HG02885 (cell line): ENCODE data around the gene COL2A1.

Experiments used
- ATAC-seq: cut with Tn5 transposase; IDR thresholded peaks from one replicate; pipeline ENCODE4 v1.9.1; 2021; ENCODE audit warnings: mild to moderate bottlenecking; ENCODE audit not compliant: unreplicated experiment, poor library complexity

Gene COL2A1

DNA sequence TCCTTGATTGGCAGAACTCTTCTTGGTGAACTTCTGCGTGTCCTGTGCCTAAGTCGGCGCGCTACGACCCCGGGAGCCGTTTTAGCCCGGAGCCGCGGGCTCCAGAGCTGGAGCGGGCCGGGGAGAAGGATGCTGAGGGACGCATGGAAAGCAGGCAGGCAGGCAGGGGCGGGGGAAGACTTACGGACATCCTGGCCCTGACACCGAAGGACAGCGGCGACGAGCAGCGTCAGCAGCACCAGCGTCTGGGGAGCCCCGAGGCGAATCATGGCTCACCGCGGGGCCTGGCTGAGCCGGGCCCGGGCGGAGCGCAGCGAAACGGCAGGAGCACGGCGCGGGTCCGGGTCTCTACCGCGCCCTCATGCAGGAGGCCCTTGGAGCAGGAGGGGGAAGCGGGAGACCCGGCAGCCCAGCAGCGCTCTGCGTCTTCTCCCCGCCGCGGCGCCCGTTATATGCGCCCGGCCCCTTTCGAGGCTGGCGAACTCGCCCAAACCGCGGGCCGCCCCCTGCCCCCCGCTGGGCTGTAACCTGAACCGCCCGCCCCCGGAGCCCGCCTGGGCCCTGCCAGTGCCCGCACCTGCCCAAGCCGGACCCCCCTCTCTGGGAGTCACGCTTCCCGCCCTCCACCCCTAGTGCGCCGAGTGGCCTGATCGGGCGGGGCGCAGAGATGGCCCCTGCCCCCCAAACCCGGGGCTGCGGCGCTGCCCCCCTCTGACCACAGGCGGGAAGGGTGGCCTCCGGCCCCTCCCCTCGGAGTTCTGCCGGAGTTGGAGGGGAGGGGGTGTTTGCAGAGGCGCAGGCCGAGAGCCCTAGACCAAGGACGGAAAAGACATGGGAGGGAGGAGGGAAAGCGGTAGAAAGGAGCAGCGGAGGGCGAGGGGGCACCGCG is at the start of gene COL2A1:
Gene COL2A1, minus strand, starts transcription at position 424 of the 889 bp plus-strand sequence. Its CDS starts 155 bp downstream, at position 269.
- ATAC-seq, result no peak

DNA sequence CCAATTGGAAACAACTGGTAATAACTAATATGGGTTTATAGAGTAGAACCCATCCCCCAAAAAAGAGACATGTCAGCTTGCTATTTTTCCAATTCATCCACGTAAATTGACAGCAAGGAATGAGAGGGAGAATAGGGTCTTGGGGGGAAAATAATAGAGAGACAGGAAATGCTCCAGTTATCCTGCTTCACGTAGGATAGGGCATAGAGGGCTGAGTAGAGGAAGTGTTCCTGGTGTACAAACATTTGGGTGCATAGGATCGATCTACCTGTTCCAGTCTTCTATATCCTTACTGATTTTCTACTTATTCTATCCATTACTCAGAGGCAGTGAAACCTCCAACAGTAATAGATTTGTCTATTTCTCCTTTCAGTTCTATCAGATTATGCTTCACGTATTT is 49.6 kb upstream of the COL2A1 start:
- no peak for ATAC-seq

DNA sequence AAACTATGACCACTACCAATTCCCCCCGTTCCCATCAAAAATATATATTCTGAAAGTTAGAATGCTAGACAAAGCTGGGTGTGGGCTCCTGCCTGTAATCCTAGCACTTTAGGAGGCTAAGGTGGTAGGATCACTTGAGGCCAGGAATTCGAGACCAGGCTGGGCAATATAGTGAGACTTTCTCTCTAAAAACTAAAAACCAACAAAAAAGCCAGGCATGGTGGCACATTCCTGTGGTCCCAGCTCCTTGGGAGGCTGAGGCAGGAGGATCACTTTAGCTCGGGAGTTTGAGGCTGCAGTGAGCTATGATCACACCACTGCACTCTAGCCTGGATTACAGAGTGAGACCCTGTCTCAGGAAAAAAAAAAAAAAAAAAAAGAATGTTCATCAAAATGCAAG is 48.8 kb upstream of the COL2A1 start:
- no peak for ATAC-seq

DNA sequence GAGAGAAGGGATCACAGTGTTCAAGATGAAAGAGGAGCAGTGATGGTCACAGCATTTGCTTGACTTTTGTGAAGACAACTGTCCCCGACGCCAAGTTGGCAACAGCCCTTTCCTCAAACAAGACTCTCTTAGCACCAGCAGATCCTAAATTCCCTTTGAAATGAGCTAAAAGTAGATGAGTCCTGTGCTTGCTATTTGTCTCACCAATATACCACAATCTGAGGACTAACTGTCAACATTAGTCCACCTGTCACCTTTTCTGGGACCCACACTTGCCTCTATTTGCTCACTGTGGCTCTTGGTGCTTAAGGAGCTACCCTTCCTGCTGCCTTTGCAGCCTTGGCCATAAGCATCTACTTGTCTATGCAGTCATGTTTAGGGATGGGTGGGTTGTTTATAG is 47.4 kb upstream of the COL2A1 start:
- no peak for ATAC-seq

DNA sequence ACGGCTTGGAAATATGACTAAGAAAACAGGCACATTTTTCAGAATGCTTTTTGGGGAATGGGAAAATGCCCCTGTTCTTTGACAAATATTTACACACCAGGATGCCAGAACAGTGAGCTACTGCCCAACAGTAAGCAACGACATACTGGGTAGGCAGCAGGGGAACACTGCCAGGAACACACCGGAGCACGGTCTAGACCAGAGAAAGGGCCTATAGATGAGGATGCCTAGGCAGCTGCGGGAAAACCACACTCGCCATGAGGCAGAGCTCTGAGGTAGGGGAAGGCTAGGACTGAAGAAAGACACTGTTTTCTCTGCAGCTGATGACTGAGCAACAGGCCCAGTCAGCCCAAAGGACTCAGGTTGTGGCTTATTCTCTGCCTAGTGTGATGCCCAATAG is 45.9 kb upstream of the COL2A1 start:
- ATAC-seq, result no peak

DNA sequence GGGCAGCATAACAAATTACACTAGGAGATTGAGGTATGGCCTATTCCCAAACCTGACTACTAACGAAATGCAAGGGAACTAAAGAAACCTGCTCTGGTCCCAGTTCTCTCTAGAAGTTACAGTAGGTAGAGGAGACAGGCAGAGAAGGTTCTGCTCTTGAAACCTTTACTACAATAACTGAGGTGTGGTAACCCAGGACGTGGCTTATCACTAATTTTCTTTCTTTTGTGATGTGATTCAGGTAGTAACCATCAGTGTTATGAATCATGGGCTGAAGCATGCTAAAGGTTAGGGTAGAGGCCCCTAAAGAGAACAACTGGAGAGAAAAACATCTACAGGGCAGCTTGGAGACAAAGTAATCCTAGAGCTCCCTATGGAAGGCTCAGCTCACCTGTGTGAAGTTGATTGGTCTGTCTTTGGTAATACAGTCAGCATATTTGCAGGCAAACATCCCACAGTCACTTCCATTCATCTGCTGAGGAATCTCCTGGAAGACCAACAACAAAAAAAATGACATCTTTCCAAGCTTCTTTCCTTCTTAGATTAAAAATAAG is 41.8 kb upstream of the COL2A1 start:
- ATAC-seq, result no peak

DNA sequence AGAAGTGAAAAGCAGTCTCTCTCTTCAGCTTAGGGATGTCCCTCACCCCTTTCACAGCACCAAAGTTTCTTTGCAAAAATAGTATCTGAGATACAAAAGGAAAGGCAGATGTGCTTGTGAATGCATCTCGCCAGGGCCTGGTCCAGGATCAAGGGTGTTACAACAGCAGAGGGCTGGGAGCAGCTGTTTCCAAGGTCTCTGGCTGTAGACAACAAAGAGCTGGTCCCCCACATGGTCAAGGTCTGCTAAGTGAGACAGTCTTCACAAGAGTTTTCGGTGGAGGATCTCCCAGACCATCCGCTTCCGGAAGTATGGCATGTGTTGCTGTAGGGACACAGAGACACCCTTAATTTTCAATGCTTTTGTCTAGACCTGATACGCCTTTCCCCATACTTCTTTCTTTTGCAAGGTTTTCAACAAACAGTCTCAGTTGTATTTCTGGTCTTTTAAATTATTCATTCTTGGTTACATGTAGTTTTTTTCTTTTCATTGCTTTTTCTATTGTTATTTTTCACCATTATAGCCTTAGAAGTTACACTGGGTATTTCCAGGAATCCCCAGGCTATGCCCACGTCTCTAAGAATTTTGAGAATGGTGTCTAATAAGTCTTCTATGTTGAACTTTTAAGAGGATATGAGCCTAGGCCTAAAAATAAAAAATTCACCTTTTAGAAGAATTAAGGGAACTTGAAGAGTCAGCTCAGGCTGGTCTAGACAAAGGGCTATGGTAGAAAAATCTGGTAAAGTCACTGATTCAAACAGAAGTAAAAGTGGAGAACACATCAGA is 41.0 kb upstream of the COL2A1 start:
- ATAC-seq, result no peak

DNA sequence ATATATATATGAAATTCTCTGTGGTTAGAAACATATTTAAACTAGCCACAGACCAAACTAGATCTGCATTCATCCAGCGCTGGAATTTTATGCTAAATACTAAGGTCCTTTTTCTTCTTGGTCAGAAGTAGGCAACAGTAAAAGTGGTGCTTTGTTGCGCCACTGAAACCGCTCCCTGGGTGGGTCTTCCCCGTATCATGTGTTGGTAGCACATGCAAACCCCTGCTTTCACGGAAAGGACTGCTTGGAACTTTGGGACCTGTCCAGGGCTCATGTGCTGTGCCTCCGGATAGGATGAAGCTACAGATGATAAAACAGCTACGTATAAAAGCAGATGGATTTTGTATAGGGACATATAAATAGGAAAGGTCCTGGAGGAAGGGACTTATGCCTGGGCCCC is 40.1 kb upstream of the COL2A1 start:
- no peak for ATAC-seq

DNA sequence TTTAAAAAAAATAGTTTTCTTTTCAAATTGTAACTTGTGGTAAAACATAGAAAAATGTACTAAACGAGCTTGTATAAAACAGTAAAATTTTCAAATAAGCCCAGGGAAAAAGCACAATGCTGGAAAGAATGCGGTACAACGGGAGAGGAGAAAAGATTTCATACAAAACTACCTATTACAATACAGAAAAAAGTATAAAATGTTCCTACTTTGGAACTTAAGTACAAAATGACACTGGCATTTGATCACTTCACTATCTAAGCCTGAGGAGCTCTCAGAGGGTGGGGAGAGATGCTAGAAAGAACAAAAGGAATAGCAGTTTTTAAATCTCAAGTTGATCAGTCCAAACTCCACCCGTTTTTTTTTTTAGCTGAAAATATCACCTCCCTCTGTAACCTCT is 39.5 kb upstream of the COL2A1 start:
- no peak for ATAC-seq

DNA sequence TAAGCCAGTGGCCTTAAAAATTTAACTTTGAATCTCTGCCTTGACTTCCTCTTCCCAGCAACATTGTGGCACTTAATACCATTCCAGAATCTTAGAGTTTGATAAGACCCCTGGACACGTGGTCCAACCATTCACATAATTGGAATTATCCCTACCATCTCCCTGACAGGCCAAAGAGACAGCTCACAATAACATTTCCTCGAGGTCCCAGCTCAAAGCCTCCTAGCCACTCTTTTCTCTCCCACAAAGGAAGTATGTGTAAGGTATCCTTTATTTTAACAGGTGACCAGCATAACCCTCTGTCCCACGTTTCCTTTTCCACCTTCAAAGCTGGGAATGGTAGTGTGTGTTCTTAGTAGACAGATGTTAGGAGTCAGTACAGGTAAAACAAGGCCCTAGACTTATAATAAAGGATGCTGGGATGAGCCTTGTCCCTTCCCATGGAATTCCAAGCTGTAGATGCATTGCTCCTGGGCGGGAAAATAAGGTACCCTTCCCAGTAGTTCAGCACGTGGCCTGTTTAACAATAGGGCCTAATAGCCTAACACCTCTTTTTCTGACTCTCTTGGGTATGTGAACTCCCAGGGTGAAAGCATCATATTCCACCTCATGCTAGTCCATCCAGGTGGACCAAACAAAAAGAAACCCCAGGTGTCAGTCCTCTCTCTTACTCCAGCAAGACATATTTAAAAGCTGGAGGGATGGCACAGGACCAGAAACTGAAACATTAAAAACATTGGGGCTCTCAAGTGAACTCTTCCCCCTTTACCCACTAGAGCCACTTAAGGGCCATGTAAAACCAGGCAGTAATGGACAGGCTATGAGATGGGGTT is 37.5 kb upstream of the COL2A1 start:
- no peak for ATAC-seq

DNA sequence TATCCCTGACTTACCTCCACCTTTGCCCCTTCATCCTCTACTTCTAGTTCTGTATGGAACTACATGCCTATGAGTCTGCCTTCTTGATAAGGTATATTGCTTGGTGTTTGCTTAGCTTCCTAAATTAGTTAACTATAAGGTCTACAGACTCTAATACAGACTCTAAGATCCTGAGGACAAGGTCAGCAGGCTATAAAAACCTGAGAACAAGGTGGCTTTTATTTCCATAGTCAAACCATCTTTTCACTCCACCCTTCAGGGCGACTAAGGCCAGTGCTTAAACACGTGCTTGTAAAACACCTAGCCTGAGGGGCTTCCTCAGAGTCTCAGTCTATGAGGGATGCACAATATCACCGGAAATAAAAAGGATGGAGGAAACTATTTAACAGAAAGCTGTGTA is 36.1 kb upstream of the COL2A1 start:
- ATAC-seq, result no peak

DNA sequence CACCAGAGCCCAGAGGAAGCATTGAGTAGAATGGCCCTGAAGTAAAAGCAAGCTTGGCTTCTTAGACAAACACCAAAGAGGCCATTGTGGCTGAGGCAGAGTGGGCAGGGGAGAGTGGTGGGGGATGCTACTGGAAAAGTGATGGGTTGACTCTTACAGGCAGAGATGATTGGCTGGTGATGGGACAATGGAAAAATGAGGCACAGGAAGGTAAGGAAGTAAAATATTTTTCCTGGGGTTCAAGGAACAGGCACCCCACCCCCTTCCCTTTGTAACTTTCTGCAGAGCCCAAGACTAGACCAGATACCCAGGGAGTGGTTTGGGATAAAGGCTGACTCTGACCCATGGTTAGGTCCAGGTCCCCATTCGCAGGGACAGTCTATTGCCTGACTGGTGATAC is 34.9 kb upstream of the COL2A1 start:
- no peak for ATAC-seq

DNA sequence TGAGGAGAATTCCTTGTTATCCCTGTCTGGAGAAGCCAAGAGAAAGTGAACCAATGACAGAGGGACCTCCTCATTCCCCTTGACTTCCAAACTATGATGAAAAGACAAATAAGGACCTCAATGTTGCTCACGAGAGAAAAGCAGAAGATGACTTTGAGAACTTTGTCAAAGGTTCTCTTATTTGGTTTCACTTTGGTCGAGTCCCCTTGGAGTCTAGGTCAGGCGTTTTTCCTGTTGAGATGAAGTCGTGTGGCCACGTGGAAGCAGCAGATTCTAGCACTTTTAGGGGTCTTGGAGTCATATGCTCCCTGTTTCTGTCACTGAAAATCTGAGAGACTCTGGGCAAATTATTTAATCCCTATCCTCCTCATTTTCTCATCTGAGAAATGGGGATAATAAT is 33.8 kb upstream of the COL2A1 start:
- ATAC-seq, result no peak

DNA sequence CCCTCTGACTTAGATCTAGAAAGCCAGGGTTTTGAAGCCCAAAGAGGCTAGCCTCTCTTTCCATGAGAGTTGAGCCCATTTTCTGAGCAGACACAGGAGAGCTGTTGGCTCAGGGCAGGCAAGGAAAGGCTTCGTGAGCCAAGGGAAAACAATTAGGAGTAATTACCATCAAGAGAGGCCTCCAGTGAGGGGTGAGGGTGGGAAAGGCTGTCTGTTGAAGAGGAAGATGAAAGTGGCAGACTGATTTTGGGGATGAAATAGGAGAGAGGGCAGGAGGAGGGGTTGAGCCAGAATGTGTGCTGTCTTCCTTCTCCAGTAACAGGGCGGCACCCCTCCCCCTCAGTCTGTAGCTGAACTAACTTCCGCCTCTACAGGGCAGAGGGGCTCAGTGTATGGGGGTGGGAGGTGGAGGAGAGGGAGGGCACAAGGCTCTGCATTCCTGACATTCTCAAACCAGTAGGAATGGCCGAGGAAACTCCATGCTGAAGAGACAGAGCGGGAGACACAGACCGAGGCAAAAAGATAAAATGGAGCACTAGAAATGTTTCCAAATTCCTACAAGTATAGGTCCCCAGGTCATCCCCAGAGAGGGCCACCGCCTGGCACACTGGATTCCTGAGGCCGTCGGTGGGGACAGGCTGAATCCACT is 33.1 kb upstream of the COL2A1 start:
- ATAC-seq, result no peak

DNA sequence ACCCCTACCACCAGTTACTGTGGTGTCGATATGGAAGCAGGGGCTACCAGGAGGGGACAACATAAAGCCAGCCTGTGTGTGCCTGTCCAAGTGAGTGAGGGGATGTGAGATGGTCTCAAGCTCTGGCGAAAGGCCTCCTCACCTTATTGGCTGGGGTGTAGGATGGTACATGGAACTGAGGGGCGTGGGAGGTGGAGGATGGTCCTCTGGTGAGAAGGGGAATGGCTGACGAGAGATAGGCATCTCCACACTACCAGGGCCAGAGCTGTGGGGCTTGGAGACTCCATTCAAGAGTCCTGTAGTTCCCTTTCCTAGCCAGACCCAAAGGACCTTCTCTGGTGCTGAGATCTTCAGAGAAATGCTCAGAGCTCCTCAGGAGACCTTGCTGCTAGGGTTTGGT is 32.5 kb upstream of the COL2A1 start:
- ATAC-seq, result no peak

DNA sequence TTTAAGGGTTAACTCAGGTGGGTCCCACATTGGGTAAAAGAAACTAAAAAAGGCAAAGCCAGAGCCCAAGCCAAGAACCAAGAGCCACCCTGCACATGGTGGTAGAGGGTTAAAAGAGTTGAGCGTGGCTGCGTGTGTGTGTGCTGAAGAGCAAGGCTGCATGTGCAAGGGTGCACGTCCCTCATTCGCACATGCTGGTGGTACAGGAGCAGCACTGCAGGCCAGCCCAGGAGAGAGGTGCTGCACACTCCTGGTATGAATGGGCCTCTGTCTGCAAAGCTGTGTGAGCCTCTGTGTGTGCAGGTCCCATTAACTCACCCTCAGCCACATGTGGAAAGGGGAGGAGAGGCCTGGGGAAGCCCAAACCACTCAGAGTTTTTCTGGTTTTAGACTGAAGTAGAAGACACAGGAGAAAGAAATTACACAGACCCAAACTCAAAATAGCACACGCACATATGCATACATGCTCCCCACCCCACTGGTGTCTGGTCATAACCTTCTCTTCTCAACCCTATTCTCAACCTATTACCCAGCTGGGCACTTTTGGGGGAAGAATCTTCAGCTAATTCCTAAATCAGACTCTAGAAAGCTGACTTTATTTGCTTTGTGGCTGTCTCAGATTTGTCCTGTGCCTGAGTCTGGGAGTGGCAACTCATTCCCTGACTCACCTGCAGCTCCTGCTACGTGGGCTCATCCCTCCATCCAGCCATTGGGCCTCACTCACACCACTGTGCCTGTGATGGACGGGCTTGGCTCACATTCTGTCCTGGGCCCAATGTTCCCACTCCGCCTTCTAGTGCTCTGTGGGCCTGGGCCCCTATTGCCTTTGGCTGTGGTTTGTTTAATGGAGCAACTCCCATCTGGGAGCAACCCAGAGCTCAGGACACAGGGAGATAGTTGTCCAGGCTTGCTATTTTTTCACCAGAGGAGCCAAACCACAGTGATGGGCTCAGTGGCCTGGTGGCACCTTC is 30.8 kb upstream of the COL2A1 start:
- no peak for ATAC-seq

DNA sequence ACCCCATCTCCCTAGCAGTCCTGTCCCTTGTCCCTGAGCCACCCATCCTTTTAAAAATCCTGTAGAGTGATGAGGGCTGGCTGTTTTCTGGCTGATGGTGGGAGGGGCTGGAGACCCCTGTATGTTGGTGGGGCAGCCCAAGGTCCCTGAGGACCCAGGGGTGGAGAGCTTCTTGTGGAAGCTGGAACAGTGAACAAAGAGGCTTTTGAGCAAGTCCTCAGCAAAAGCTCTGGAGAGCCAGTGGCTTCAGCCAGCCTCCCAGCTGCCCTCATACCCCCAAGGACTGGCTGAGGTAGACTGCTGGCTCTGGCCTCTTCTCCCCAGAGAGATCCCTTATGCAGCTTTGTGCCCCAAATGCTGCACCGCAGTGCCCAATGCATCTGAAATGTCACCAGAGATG is 29.2 kb upstream of the COL2A1 start:
- no peak for ATAC-seq

DNA sequence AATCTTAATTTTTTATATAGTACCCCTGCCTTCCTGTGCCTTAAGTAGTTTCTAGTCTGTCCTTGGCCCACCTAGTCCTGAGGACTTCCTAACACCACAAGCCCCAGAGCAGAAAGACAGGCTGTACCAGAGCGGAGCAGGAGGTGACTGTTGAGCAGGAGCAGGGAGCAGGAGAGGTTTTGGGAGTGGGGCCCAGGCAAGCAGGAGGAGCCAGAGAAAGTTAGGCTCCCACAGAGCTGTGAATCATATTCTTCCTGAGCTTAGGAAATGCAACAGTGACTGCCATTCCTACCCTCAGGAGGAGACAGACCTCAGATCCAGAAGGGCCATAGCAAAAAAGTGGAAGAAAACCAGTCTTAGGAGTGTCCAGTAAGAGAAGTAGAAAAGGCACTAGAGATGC is 28.3 kb upstream of the COL2A1 start:
- ATAC-seq, result no peak
